Measurements from ENCODE around the gene CPSF7. TPM values are rescaled to one million over a fixed set of nuclear protein-coding genes. Genes with fewer than 3 reads are reported as not detected.
A peak's percentile ranks its signal among the peaks of the same experiment; 100 is the strongest.

CPSF7 gene
- total RNA-seq, 4 donors from 2014 or later = 38.9 to 180 (median 42.5) TPM

GRCh38 chr11:61361237-61361740 lies 68.5 kb downstream of the CPSF7 start:
- DNase-seq = no peak
- Histone ChIP-seq H3K27ac (peak overlapping the region; percentile 98 to 100 (median 100)), H3K4me3 (peak overlapping the region; percentile 88 to 99 (median 94)), H3K36me3 (peaks cover 0 to 24% of the 10 kb centered on the region in 2 donors), H3K27me3 (no peaks in the 10 kb centered on the region), H3K4me1 (peaks cover 24 to 29% of the 10 kb centered on the region in 2 donors), H3K9me3 (no peaks in the 10 kb centered on the region)
- intact Hi-C loops (cut with DNase I; ENCODE audit: low total_unique reads) (loop anchor here (1.0 to 2.0 kb wide), 2 partner anchors 28 to 68 kb away; partner anchors contain the start of genes CPSF7, DDB1 and TKFC), in situ Hi-C loops (cut with MboI; ENCODE audit: low sequenced_read_pairs in 4 of 4) (no loop called here)
- TF ChIP-seq CTCF (IDR thresholded peaks at IDR 0.05 in 4 of 5, conservative IDR thresholded peaks at IDR 0.05 in 1 of 5) (no peak), POLR2A (IDR thresholded peaks at IDR 0.05) (no peak)
- ATAC-seq = peak; percentile 3 to 25

GRCh38 chr11:61359516-61359915 lies 70.3 kb downstream of the CPSF7 start:
- peak overlapping the region; percentile 81 to 100 (median 99) for H3K27ac ChIP-seq

GRCh38 chr11:61358566-61358965 lies 71.2 kb downstream of the CPSF7 start:
- Histone ChIP-seq H3K4me1 (peaks cover 22 to 27% of the 10 kb centered on the region in 2 donors), H3K27ac (peak overlapping the region in 1 of 4 donors; percentile 81), H3K27me3 (no peaks in the 10 kb centered on the region), H3K4me3 (no peak overlapping the region), H3K9me3 (no peaks in the 10 kb centered on the region), H3K36me3 (peaks cover 0 to 3% of the 10 kb centered on the region in 2 donors)
- no peak for DNase-seq
- intact Hi-C loops (cut with DNase I; ENCODE audit: low total_unique reads) (no loop called here), in situ Hi-C loops (cut with MboI; ENCODE audit: low sequenced_read_pairs in 4 of 4) (no loop called here)
- ATAC-seq = no peak
- TF ChIP-seq POLR2A (IDR thresholded peaks at IDR 0.05) = no peak
- no peak for TF ChIP-seq CTCF (IDR thresholded peaks at IDR 0.05 in 4 of 5, conservative IDR thresholded peaks at IDR 0.05 in 1 of 5)

More at GRCh38 chr11:61359516-61359915, 70.3 kb downstream of the CPSF7 start:
- ATAC-seq = no peak
- TF ChIP-seq CTCF (IDR thresholded peaks at IDR 0.05 in 4 of 5, conservative IDR thresholded peaks at IDR 0.05 in 1 of 5) (no peak), POLR2A (IDR thresholded peaks at IDR 0.05) (no peak)
- no peak overlapping the region for H3K4me3 ChIP-seq
- no peaks in the 10 kb centered on the region for H3K9me3 ChIP-seq
- intact Hi-C loops (cut with DNase I; ENCODE audit: low total_unique reads) (no loop called here), in situ Hi-C loops (cut with MboI; ENCODE audit: low sequenced_read_pairs in 4 of 4) (no loop called here)
- no peak for DNase-seq
- no peaks in the 10 kb centered on the region for H3K27me3 ChIP-seq
- peaks cover 24 to 29% of the 10 kb centered on the region in 2 donors for H3K4me1 ChIP-seq
- H3K36me3 ChIP-seq = peaks cover 0 to 6% of the 10 kb centered on the region in 2 donors

GRCh38 chr11:61357894-61358239 lies 71.9 kb downstream of the CPSF7 start:
- Histone ChIP-seq H3K4me1 (peaks cover 15 to 20% of the 10 kb centered on the region in 2 donors), H3K4me3 (no peak overlapping the region), H3K9me3 (no peaks in the 10 kb centered on the region), H3K36me3 (peaks cover 0 to 9% of the 10 kb centered on the region in 2 donors), H3K27me3 (no peaks in the 10 kb centered on the region), H3K27ac (no peak overlapping the region)
- no peak for ATAC-seq
- TF ChIP-seq POLR2A (IDR thresholded peaks at IDR 0.05) (no peak), CTCF (IDR thresholded peaks at IDR 0.05 in 4 of 5, conservative IDR thresholded peaks at IDR 0.05 in 1 of 5) (no peak)
- in situ Hi-C loops (cut with MboI; ENCODE audit: low sequenced_read_pairs in 4 of 4) = no loop called here
- DNase-seq = no peak
- intact Hi-C loops (cut with DNase I; ENCODE audit: low total_unique reads) = no loop called here
